Neural cell (in vitro differentiated cells): ENCODE results near the gene VSTM1. TPM values are rescaled to one million over a fixed set of nuclear protein-coding genes. Genes with fewer than 3 reads are reported as not detected.
"Not testable (repeated sequence)": the region's sequence is repeated elsewhere in the genome, so short reads cannot be mapped to it uniquely, and the experiment has no call there.

Experiments used
- H2AFZ ChIP-seq: fragments of 200-600, 300-800 bp; sonication (generic), shearing (Covaris generic); 2 replicates; pipeline ENCODE4 v1.6.0; 2014; ENCODE audit warnings: low read depth, mild to moderate bottlenecking, antibody characterized with exemption, low read length, moderate library complexity
- H3F3A ChIP-seq: fragments of 200-600 bp; shearing (Covaris generic); 2 replicates; pipeline ENCODE4 v1.6.1; 2016; ENCODE audit warnings: mild to moderate bottlenecking, moderate library complexity, mixed read lengths, antibody characterized with exemption, low read length; ENCODE audit not compliant: insufficient read depth, poor library complexity, severe bottlenecking
- H3K27ac ChIP-seq: fragments of 200-600, 300-800 bp; sonication (generic), shearing (Covaris generic); 2 replicates; pipeline ENCODE4 v1.5.1; 2014; ENCODE audit warnings: mild to moderate bottlenecking, low read length, moderate library complexity
- H3K27me3 ChIP-seq: fragments of 300-800, 200-600 bp; sonication (generic), shearing (Covaris generic); 2 replicates; pipeline ENCODE4 v1.6.0; 2014; ENCODE audit warnings: mild to moderate bottlenecking, low read depth, low read length, moderate library complexity; ENCODE audit not compliant: insufficient read depth
- H3K36me3 ChIP-seq: fragments of 300-800, 200-600 bp; sonication (generic), shearing (Covaris generic); 2 replicates; pipeline ENCODE4 v1.5.1; 2014; ENCODE audit warnings: mild to moderate bottlenecking, antibody characterized with exemption, low read length, moderate library complexity; ENCODE audit not compliant: insufficient read depth
- H3K4me2 ChIP-seq: fragments of 300-800, 200-600 bp; sonication (generic), shearing (Covaris generic); 2 replicates; pipeline ENCODE4 v1.6.0; 2014; ENCODE audit warnings: mild to moderate bottlenecking, low read length
- H3K4me3 ChIP-seq: fragments of 300-800, 200-600 bp; sonication (generic), shearing (Covaris generic); 2 replicates; pipeline ENCODE4 v1.5.1; 2014; ENCODE audit warnings: mild to moderate bottlenecking, low read length, moderate library complexity
- H3K79me2 ChIP-seq: fragments of 200-600 bp; shearing (Covaris generic); replicated peaks from 2 replicates; pipeline ENCODE4 v1.6.0; 2014; ENCODE audit warnings: mild to moderate bottlenecking, low read length, moderate library complexity; ENCODE audit not compliant: insufficient read depth
- H3K9ac ChIP-seq: fragments of 300-800, 200-600 bp; sonication (generic), shearing (Covaris generic); 2 replicates; pipeline ENCODE4 v1.6.1; 2016; ENCODE audit warnings: mild to moderate bottlenecking, low read length, mixed read lengths
- H3K9me2 ChIP-seq: fragments of 200-600 bp; shearing (Covaris generic); 2 replicates; pipeline ENCODE4 v1.6.1; 2016; ENCODE audit warnings: mild to moderate bottlenecking, low read length, mixed read lengths; ENCODE audit not compliant: insufficient read depth
- H3K9me3 ChIP-seq: fragments of 200-600, 300-800 bp; sonication (generic), shearing (Covaris generic); 2 replicates; pipeline ENCODE4 v1.6.1; 2016; ENCODE audit warnings: mild to moderate bottlenecking, mixed run types, low read length, moderate library complexity, mixed read lengths
- H4K20me1 ChIP-seq: fragments of 200-600 bp; shearing (Covaris generic); 2 replicates; pipeline ENCODE4 v1.6.1; 2016; ENCODE audit warnings: mild to moderate bottlenecking, mixed run types; ENCODE audit not compliant: insufficient read depth
- CTCF ChIP-seq: fragments of 450-650 bp; IDR thresholded peaks from 2 replicates; pipeline ENCODE4 v1.5.1; 2014; ENCODE audit warnings: antibody characterized with exemption, mild to moderate bottlenecking, moderate library complexity; ENCODE audit not compliant: poor library complexity, severe bottlenecking
- EP300 ChIP-seq: fragments of 450-650 bp; conservative IDR thresholded peaks from 2 replicates; pipeline ENCODE4 v1.6.1; 2014; ENCODE audit warnings: antibody characterized with exemption, mild to moderate bottlenecking, moderate library complexity; ENCODE audit not compliant: poor library complexity, severe bottlenecking
- EZH2 ChIP-seq: fragments of 200-600, 300-800 bp; shearing (Covaris generic), sonication (generic); IDR thresholded peaks from 2 replicates; pipeline ENCODE4 v1.6.1; 2014; ENCODE audit warnings: antibody characterized with exemption, low read length, borderline replicate concordance, mild to moderate bottlenecking; ENCODE audit not compliant: insufficient read depth, poor library complexity, severe bottlenecking
- MXI1 ChIP-seq: fragments of 450-650 bp; conservative IDR thresholded peaks from 2 replicates; pipeline ENCODE4 v1.6.1; 2014; ENCODE audit warnings: antibody characterized with exemption, mild to moderate bottlenecking; ENCODE audit not compliant: poor library complexity, severe bottlenecking
- POLR2AphosphoS5 ChIP-seq: IDR thresholded peaks from 2 replicates; pipeline ENCODE4 v1.6.1; 2012
- RAD21 ChIP-seq: fragments of 450-650 bp; conservative IDR thresholded peaks from 2 replicates; pipeline ENCODE4 v1.6.1; 2014; ENCODE audit warnings: antibody characterized with exemption, mild to moderate bottlenecking, moderate library complexity
- REST ChIP-seq: IDR thresholded peaks from 2 replicates; pipeline ENCODE4 v1.6.1; 2012; ENCODE audit warnings: borderline replicate concordance
- SMC3 ChIP-seq: fragments of 450-650 bp; conservative IDR thresholded peaks from 2 replicates; pipeline ENCODE4 v1.6.1; 2014; ENCODE audit warnings: antibody characterized with exemption, mild to moderate bottlenecking, moderate library complexity; ENCODE audit not compliant: poor library complexity
- TAF1 ChIP-seq: IDR thresholded peaks from 2 replicates; pipeline ENCODE4 v1.6.1; 2012; ENCODE audit warnings: low read depth
- polyA plus RNA-seq: library from polyadenylated mRNA; depleted of rRNA; stranded (reverse); fragments of >200 nt; gene quantifications from 2 replicates; pipeline ENCODE4 v1.2.3, GENCODE V29; 2014

VSTM1 gene
- polyA plus RNA-seq, 1 donor from 2014 or later: not detected

GRCh38 chr19:54040003-54040402, 23.7 kb downstream of the VSTM1 start:
- Histone ChIP-seq H4K20me1 (no peaks in the 10 kb centered on the region), H3K36me3 (no peaks in the 10 kb centered on the region), H3K4me3 (no peak overlapping the region), H3K27ac (no peak overlapping the region), H3K9me3 (no peaks in the 10 kb centered on the region), H3F3A (no peaks in the 10 kb centered on the region), H3K27me3 (no peaks in the 10 kb centered on the region), H3K79me2 (no peaks in the 10 kb centered on the region), H2AFZ (no peak overlapping the region), H3K9me2 (no peaks in the 10 kb centered on the region), H3K4me2 (no peak overlapping the region), H3K9ac (no peak overlapping the region)
- TF ChIP-seq MXI1: no peak
- no peak for TF ChIP-seq EP300
- TF ChIP-seq POLR2AphosphoS5: no peak
- no peak for TF ChIP-seq SMC3
- no peak for TF ChIP-seq EZH2
- no peak for TF ChIP-seq REST
- TF ChIP-seq TAF1: no peak
- TF ChIP-seq CTCF: no peak
- TF ChIP-seq RAD21: no peak

- H3K4me3 ChIP-seq, H3K27me3 ChIP-seq, H3K9me3 ChIP-seq, H3K79me2 ChIP-seq, H2AFZ ChIP-seq, H3K9me2 ChIP-seq, H4K20me1 ChIP-seq, H3K27ac ChIP-seq, H3K9ac ChIP-seq, H3K36me3 ChIP-seq, H3F3A ChIP-seq, H3K4me2 ChIP-seq: not testable (repeated sequence)
Observed at GRCh38 chr19:54036542-54036941, 27.2 kb downstream of the VSTM1 start.
